22Rv1 (cell line): Measurements from ENCODE around the gene NIN.
"Not testable (repeated sequence)": the region's sequence is repeated elsewhere in the genome, so short reads cannot be mapped to it uniquely, and the experiment has no call there.

ENCODE experiments used
- H3K27ac ChIP-seq: fragments of 450-650 bp; 2 replicates; pipeline ENCODE4 v1.5.1; 2017
- ZFX ChIP-seq: fragments of 450-650 bp; IDR thresholded peaks from 2 replicates; pipeline ENCODE4 v1.6.1; 2017; ENCODE audit warnings: antibody characterized with exemption, borderline replicate concordance
- TF ChIP-seq, protein P1 (sequence below): fragments of 450-650 bp; IDR thresholded peaks from 2 replicates; pipeline ENCODE4 v1.5.1; 2017; ENCODE audit warnings: mild to moderate bottlenecking

NIN gene

DNA sequence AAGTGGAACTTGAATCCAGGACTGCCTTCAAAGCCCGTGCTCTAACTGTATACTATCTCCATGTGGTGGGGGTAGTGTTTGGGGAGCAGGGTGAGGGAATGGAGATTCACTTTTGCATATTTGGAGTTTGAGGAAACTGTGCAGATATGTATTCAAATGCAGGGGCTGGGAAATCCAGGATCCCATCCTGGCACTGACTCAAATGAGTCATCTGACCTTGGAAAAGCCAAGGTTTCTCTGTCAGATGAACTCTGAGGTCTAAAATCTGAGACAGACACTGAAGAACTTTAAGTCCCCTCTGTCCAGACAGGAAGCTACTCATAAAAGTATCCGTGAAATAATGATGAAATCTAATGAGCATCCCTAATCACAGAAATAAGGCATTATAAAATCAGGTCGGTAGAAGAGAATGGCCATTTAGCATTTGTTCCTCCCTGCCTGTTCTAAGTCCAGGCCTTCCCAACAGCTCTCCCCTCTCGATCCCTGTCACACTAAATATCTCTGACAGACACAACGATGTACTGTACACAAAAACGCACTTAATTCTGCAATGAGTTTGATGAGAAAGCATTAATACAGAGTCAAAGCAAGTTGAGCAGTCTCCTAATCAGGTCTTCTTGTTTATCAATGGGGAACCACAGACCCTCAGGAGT lies 14.4 kb downstream of the NIN start:
- no peak overlapping the region for H3K27ac ChIP-seq

DNA sequence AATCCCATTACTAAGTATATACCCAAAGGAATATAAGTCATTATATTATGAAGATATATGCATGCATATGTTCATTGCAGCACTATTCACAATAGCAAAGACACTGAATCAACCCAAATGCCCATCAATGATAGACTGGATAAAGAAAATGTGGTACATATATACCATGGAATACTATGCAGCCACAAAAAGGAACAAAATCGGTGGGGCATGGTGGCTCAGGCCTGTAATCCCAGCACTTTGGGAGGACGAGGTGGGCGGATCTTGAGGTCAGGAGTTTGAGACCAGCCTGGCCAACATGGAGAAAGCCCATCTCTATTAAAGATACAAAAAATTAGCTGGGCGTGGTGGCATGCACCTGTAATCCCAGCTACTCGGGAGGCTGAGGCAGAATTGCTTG lies 15.4 kb downstream of the NIN start:
- H3K27ac ChIP-seq: not testable (repeated sequence)

More for the DNA sequence above, 14.4 kb downstream of the NIN start:
- TF ChIP-seq ZFX: no peak
- TF ChIP-seq, protein P1, sequence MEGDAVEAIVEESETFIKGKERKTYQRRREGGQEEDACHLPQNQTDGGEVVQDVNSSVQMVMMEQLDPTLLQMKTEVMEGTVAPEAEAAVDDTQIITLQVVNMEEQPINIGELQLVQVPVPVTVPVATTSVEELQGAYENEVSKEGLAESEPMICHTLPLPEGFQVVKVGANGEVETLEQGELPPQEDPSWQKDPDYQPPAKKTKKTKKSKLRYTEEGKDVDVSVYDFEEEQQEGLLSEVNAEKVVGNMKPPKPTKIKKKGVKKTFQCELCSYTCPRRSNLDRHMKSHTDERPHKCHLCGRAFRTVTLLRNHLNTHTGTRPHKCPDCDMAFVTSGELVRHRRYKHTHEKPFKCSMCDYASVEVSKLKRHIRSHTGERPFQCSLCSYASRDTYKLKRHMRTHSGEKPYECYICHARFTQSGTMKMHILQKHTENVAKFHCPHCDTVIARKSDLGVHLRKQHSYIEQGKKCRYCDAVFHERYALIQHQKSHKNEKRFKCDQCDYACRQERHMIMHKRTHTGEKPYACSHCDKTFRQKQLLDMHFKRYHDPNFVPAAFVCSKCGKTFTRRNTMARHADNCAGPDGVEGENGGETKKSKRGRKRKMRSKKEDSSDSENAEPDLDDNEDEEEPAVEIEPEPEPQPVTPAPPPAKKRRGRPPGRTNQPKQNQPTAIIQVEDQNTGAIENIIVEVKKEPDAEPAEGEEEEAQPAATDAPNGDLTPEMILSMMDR: no peak

DNA sequence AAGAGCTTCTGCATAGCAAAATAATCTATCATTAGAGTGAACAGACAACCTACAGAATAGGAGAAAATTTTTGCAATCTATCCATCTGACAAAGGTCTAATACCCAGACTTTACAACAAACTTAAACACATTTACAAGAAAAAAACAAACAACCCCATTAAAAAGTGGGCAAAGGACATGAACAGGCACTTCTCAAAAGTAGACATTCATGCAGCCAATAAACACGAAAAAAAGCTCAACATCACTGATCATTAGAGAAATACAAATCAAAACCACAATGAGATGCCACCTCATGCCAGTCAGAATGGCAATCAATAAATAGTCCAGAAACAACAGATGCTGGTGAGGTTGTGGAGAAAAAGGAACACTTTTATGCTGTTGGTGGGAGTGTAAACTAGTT lies 15.9 kb downstream of the NIN start:
- not testable (repeated sequence) for H3K27ac ChIP-seq

DNA sequence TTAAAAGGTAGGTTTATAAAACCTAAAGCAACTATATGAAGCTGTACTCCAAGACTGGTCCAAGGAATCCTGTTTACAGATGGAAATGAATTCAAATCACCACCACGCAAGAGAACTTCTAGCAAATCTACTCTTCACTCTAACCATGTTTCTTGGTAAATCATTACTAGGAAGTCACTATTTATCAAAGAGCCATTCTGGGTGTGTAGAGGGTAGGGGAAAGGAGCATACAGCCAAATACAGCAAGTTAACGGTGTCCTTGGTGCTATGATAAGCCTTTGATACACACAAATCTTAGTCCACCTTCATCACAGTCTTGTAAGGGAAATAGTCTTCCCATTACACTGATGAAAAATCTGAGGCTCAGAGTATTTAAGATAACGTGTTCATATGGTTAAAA lies 16.8 kb downstream of the NIN start:
- H3K27ac ChIP-seq: no peak overlapping the region
- TF ChIP-seq, protein P1: no peak
- TF ChIP-seq ZFX: no peak

DNA sequence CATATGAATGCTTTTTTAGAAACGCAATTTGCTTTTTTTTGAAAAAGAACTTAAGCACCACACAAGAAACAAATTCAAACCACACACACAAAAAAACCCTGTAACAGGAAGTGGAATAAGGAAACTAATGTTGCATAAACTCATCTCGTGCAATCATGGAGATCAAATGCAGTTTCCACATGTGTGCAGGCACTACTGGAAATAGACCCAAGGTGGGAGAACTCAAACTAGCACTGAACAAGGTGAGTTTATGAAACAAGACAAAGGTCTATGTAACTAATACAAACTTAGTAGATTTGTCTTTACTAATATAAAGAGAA lies 17.5 kb downstream of the NIN start:
- no peak for TF ChIP-seq ZFX
- H3K27ac ChIP-seq: no peak overlapping the region

DNA sequence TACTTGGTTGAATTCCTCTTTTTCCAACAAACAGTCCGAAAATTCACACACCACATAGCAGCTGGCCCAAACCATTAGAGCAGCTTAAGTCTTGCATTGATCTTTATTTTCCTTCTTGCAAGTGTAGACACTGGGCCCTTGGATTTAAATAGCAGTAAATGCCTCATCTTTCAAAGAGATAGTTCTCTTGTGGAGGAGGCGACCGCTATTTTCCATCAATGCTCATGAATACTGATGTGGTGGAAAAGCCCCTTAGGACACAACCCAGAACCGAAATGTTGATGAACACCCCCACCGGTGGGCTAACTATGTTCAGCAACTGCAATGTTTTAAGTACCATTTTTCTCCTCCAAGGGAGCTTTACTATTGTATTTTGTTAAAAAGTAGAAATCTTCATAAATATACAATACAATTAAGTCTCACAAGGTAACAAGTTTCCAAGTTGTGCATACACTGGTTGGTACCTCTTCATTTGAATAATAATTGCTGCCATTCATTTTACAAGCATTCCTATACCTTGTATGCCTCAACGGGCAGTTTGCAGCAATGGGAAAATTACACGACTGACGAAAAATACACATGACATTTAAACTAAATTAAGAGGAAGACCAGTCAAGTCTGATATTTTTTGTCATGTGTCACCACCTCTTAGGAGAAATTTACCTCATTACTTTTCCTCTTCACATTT lies 18.0 kb downstream of the NIN start:
- H3K27ac ChIP-seq: no peak overlapping the region
- TF ChIP-seq, protein P1: no peak
- no peak for TF ChIP-seq ZFX

DNA sequence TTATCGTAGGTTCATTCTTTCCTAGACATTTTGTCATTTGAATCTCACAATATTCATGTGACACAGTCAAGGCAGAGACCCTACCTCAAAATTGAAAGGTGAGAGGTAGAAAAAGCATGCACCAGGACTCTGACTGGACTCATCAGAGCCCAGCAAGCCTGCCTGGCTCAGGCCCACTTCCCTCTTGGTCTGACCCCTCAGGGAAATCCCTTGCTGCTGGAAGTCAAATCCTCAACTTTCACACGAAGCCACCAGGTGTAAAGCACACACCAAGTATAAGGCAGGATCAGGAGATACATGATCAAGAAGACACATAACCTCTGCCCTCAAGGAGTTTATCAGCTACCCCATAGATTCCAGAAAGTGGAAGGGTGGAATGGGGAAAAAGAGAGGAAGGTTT lies 18.8 kb downstream of the NIN start:
- no peak overlapping the region for H3K27ac ChIP-seq
- TF ChIP-seq ZFX: no peak
- TF ChIP-seq, protein P1: no peak

DNA sequence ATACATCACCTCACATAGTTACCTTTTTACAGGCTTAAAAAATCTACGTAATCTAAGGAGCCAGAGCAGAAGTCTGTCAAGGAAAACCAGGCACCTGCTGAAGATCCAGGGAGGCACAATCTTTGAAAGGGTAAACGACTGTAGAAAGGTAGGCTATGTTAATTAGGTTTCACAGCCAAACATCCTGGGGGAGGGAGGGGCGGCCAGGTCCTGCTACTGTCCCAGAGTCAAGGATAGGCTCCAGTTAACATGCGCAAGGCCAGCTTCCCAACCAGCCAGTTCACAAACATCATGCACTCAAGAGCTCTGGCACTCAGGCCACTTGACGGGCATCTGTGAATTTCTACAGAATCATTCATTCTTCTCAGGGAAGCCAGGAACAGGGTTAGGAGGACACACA lies 22.9 kb downstream of the NIN start:
- H3K27ac ChIP-seq: no peak overlapping the region
- no peak for TF ChIP-seq ZFX

DNA sequence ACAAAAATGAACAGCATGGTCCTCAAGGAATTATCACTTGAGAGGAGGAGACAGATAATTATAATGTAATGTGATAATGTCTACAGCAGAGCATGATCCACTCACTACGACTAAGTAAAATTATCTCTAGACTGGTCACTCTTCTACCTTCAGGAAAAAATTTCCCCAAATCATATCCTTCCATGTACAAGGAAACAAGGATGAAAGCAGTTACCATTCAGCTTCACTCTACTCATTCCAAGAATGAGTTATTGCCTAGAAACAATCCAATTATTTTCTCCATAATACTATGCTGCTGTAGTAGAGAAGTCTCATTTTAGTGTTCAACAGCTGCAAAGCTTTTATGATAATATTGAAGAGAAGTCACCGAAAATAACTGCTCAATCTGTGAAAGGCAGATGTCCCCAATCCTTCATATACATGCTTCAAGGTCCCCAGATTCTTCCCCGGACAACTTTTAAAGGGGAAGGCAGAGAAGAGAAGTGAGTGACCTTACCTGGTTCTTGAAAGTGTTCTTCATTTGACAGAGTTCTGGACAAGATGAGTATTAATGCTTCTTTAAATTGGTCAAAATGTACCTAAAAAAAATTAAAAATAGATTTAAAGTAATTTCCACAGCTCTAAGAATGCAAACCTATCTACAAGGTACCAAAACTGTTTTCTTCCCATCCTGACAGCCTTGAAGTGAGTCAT lies 24.6 kb downstream of the NIN start:
- no peak overlapping the region for H3K27ac ChIP-seq
- TF ChIP-seq, protein P1: no peak
- TF ChIP-seq ZFX: no peak
